Measurements from ENCODE around the gene ZNF670. TPM values are rescaled to one million over a fixed set of nuclear protein-coding genes. Genes with fewer than 3 reads are reported as not detected.

The ZNF670 gene
- total RNA-seq, 1 donor from 2014 or later, result 2.7 TPM

- Histone ChIP-seq H3K4me3 (no peak overlapping the region), H3K9me3 (no peaks in the 10 kb centered on the region), H3K27me3 (no peaks in the 10 kb centered on the region), H3K27ac (no peak overlapping the region), H3K36me3 (no peaks in the 10 kb centered on the region), H3K4me1 (peaks cover 22% of the 10 kb centered on the region)
- no peak for TF ChIP-seq POLR2A (IDR thresholded peaks at IDR 0.05)
- TF ChIP-seq CTCF (IDR thresholded peaks at IDR 0.05), result no peak
- TF ChIP-seq POLR2AphosphoS5 (IDR thresholded peaks at IDR 0.05; ENCODE audit: insufficient read depth in 1 of 2, low read depth in 1 of 2), result no peak
- intact Hi-C loops (cut with DNase I), result no loop called here
- no peak for DNase-seq (ENCODE audit: extremely low spot score in 2 of 2)
Observed at GRCh38 chr1:247114351-247115140, 35.9 kb upstream of the ZNF670 start.

GRCh38 chr1:247113733-247114271 lies 35.2 kb upstream of the ZNF670 start:
- Histone ChIP-seq H3K9me3 (no peaks in the 10 kb centered on the region), H3K36me3 (no peaks in the 10 kb centered on the region), H3K4me3 (no peak overlapping the region), H3K27me3 (no peaks in the 10 kb centered on the region), H3K4me1 (peaks cover 22% of the 10 kb centered on the region), H3K27ac (no peak overlapping the region)
- intact Hi-C loops (cut with DNase I), result no loop called here
- no peak for DNase-seq (ENCODE audit: extremely low spot score in 2 of 2)
- TF ChIP-seq CTCF (IDR thresholded peaks at IDR 0.05) (no peak), POLR2AphosphoS5 (IDR thresholded peaks at IDR 0.05; ENCODE audit: insufficient read depth in 1 of 2, low read depth in 1 of 2) (no peak), POLR2A (IDR thresholded peaks at IDR 0.05) (no peak)

- no peak for TF ChIP-seq POLR2A (IDR thresholded peaks at IDR 0.05)
- TF ChIP-seq CTCF (IDR thresholded peaks at IDR 0.05), result no peak
- no peak for TF ChIP-seq POLR2AphosphoS5 (IDR thresholded peaks at IDR 0.05; ENCODE audit: insufficient read depth in 1 of 2, low read depth in 1 of 2)
- Histone ChIP-seq H3K4me1 (peaks cover 22% of the 10 kb centered on the region), H3K36me3 (no peaks in the 10 kb centered on the region), H3K27ac (no peak overlapping the region), H3K9me3 (no peaks in the 10 kb centered on the region), H3K27me3 (no peaks in the 10 kb centered on the region), H3K4me3 (no peak overlapping the region)
- intact Hi-C loops (cut with DNase I), result no loop called here
- no peak for DNase-seq (ENCODE audit: extremely low spot score in 2 of 2)
Observed at GRCh38 chr1:247113094-247113497, 34.5 kb upstream of the ZNF670 start.

GRCh38 chr1:247112479-247112781 lies 33.8 kb upstream of the ZNF670 start:
- peak overlapping the region; percentile 69 to 70 for H3K4me3 ChIP-seq
- TF ChIP-seq CTCF (IDR thresholded peaks at IDR 0.05) (no peak), POLR2AphosphoS5 (IDR thresholded peaks at IDR 0.05; ENCODE audit: insufficient read depth in 1 of 2, low read depth in 1 of 2) (no peak), POLR2A (IDR thresholded peaks at IDR 0.05) (no peak)
- H3K36me3 ChIP-seq, result no peaks in the 10 kb centered on the region
- no peaks in the 10 kb centered on the region for H3K9me3 ChIP-seq
- H3K27me3 ChIP-seq, result no peaks in the 10 kb centered on the region
- peak overlapping the region; percentile 92 for H3K27ac ChIP-seq
- intact Hi-C loops (cut with DNase I), result no loop called here
- no peak for DNase-seq (ENCODE audit: extremely low spot score in 2 of 2)
- H3K4me1 ChIP-seq, result peaks cover 22% of the 10 kb centered on the region

Data from vagina (tissue), 2 donors.